H1 (cell line): Measurements from ENCODE around the gene EXOC2.

Source experiments
- CTCF ChIP-seq, 3 experiments: IDR thresholded peaks; 1 replicate in 2 of 3; 2 replicates in 1 of 3; pipeline versions ENCODE4 v1.5.1 to v1.6.1; 2011; ENCODE audit warnings: low read length in 3 of 3, mild to moderate bottlenecking in 3 of 3, inconsistent platforms in 2 of 3, low read depth in 1 of 3, moderate library complexity in 1 of 3; ENCODE audit not compliant: insufficient read depth in 1 of 3; ENCODE audit errors: control extremely low read depth in 1 of 3
- MAX ChIP-seq: IDR thresholded peaks from 2 replicates; pipeline ENCODE4 v1.6.1; 2012; ENCODE audit warnings: inconsistent platforms
- NRF1 ChIP-seq: IDR thresholded peaks from 2 replicates; pipeline ENCODE4 v1.6.1; 2011; ENCODE audit warnings: mild to moderate bottlenecking, low read depth, low read length, improper control_type of control experiment
- RAD21 ChIP-seq, 2 experiments: IDR thresholded peaks in 1 of 2; conservative IDR thresholded peaks in 1 of 2; 2 replicates each; pipeline ENCODE4 v1.6.1; 2011; ENCODE audit warnings: low read depth in 2 of 2, low read length in 2 of 2, improper control_type of control experiment in 1 of 2, inconsistent platforms in 1 of 2, mild to moderate bottlenecking in 1 of 2, moderate library complexity in 1 of 2
- SIX5 ChIP-seq: IDR thresholded peaks from 2 replicates; pipeline ENCODE4 v1.6.1; 2011; ENCODE audit warnings: mild to moderate bottlenecking, low read depth, low read length

GRCh38 chr6:489762-490161 is 203.2 kb downstream of the EXOC2 start:
- TF ChIP-seq NRF1 = no peak
- no peak for TF ChIP-seq CTCF (IDR thresholded peaks at IDR 0.05; ENCODE audit: control extremely low read depth in 1 of 3, insufficient read depth in 1 of 3, low read depth in 1 of 3, low read length in 3 of 3)
- TF ChIP-seq MAX = no peak
- TF ChIP-seq RAD21 (IDR thresholded peaks at IDR 0.05 in 1 of 2, conservative IDR thresholded peaks at IDR 0.05 in 1 of 2; ENCODE audit: low read depth in 2 of 2, low read length in 2 of 2) = no peak
- TF ChIP-seq SIX5 = no peak
